ENCODE data around the gene PRR7. TPM values are rescaled to one million over a fixed set of nuclear protein-coding genes. Genes with fewer than 3 reads are reported as not detected.

PRR7 gene
- total and polyA plus RNA-seq, 2 experiments from 2014 or later, result 4.8 to 11.7 TPM

- Histone ChIP-seq H2AFZ (no peak overlapping the region), H3K4me2 (no peak overlapping the region), H3K9me3 (ENCODE audit: low read depth) (no peaks in the 10 kb centered on the region), H3K27me3 (no peaks in the 10 kb centered on the region), H3K4me1 (ENCODE audit: insufficient read depth) (peaks cover 7% of the 10 kb centered on the region), H4K20me1 (ENCODE audit: insufficient read depth, poor library complexity, severe bottlenecking) (no peaks in the 10 kb centered on the region), H3K27ac (no peak overlapping the region), H3K4me3 (no peak overlapping the region), H3K9me2 (replicated peaks; ENCODE audit: insufficient read depth) (no peaks in the 10 kb centered on the region), H3K36me3 (replicated peaks; ENCODE audit: insufficient read depth, low read depth) (no peaks in the 10 kb centered on the region), H3K79me2 (no peaks in the 10 kb centered on the region)
- DNase-seq (ENCODE audit: low spot score), result no peak
- 91% methylated on average over 24 of the region's 24 CpGs for WGBS (ENCODE audit: low lambda C conversion rate, missing lambda C conversion rate)
- TF ChIP-seq EZH2phosphoT487 (IDR thresholded peaks at IDR 0.05; ENCODE audit: low read depth, severe bottlenecking, unreplicated experiment) (no peak), EZH2 (IDR thresholded peaks at IDR 0.05; ENCODE audit: borderline replicate concordance) (no peak)
- TF ChIP-seq, protein P1, sequence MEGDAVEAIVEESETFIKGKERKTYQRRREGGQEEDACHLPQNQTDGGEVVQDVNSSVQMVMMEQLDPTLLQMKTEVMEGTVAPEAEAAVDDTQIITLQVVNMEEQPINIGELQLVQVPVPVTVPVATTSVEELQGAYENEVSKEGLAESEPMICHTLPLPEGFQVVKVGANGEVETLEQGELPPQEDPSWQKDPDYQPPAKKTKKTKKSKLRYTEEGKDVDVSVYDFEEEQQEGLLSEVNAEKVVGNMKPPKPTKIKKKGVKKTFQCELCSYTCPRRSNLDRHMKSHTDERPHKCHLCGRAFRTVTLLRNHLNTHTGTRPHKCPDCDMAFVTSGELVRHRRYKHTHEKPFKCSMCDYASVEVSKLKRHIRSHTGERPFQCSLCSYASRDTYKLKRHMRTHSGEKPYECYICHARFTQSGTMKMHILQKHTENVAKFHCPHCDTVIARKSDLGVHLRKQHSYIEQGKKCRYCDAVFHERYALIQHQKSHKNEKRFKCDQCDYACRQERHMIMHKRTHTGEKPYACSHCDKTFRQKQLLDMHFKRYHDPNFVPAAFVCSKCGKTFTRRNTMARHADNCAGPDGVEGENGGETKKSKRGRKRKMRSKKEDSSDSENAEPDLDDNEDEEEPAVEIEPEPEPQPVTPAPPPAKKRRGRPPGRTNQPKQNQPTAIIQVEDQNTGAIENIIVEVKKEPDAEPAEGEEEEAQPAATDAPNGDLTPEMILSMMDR (IDR thresholded peaks at IDR 0.05; ENCODE audit: poor library complexity), result no peak
These were observed 56.9 kb downstream of the PRR7 start for GRCh38 chr5:177503351-177504085.

DNA sequence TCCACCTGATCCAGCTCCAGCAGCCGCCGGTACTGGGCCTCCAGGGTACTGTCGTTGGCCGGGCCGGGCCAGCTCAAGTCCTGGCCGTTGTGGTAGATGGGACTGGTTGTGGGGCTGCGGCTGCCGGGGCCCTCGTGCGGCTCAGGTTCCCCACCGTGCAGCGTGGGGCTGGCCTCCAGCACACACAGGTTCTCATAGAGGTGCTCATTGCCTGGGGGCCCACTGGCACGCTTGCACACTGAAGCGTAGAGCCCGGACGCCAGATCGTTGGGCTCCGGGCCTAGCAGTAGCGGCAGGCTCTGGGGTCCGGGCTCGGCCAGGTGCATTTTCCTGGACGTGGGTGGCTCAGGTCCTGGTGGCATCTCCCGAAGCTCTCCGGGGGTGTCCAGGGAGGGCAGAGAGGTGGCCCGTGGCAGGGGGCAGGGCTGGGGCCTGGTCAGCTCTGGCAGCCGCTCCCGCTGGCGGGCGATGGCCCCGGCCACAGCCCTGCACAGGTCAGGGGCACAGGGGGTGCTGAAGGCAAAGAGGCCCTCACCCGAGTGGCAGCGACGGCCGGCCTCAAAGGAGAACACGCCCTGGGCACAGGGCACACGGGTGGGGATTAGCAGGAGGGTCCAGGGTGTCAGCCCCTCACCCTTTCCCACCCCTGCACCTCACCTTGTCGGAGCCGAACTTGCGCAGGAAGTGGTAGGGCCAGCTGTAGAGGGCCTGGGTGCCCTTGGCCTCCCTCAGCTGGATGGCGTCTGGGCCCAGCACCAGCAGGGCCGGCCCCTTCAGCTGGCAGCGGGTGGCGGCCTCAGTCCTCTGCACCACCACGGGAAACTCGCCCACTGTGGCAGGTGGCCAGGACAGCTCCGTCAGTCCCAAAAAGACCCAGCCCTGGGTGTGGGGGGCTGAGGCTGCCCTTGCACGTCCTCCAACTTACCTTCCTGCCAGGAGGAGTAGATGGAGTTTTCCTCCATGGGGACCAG, 57.8 kb downstream of the PRR7 start:
- Histone ChIP-seq H3K9me2 (replicated peaks; ENCODE audit: insufficient read depth) (no peaks in the 10 kb centered on the region), H3K4me3 (no peak overlapping the region), H3K27ac (no peak overlapping the region), H3K79me2 (no peaks in the 10 kb centered on the region), H3K27me3 (no peaks in the 10 kb centered on the region), H4K20me1 (ENCODE audit: insufficient read depth, poor library complexity, severe bottlenecking) (no peaks in the 10 kb centered on the region), H3K9me3 (ENCODE audit: low read depth) (no peaks in the 10 kb centered on the region), H3K4me2 (no peak overlapping the region), H3K36me3 (replicated peaks; ENCODE audit: insufficient read depth, low read depth) (no peaks in the 10 kb centered on the region), H3K4me1 (ENCODE audit: insufficient read depth) (peaks cover 4% of the 10 kb centered on the region), H2AFZ (no peak overlapping the region)
- TF ChIP-seq, protein P1 (IDR thresholded peaks at IDR 0.05; ENCODE audit: poor library complexity), result no peak
- TF ChIP-seq EZH2 (IDR thresholded peaks at IDR 0.05; ENCODE audit: borderline replicate concordance) (no peak), EZH2phosphoT487 (IDR thresholded peaks at IDR 0.05; ENCODE audit: low read depth, severe bottlenecking, unreplicated experiment) (no peak)
- no peak for DNase-seq (ENCODE audit: low spot score)
- 98% methylated on average over 43 of the region's 47 CpGs for WGBS (ENCODE audit: low lambda C conversion rate, missing lambda C conversion rate)

- no peak overlapping the region for H3K4me2 ChIP-seq
- H4K20me1 ChIP-seq (ENCODE audit: insufficient read depth, poor library complexity, severe bottlenecking), result no peaks in the 10 kb centered on the region
- no peak overlapping the region for H2AFZ ChIP-seq
- TF ChIP-seq EZH2phosphoT487 (IDR thresholded peaks at IDR 0.05; ENCODE audit: low read depth, severe bottlenecking, unreplicated experiment) (no peak), EZH2 (IDR thresholded peaks at IDR 0.05; ENCODE audit: borderline replicate concordance) (no peak)
- TF ChIP-seq, protein P1 (IDR thresholded peaks at IDR 0.05; ENCODE audit: poor library complexity), result no peak
- H3K9me3 ChIP-seq (ENCODE audit: low read depth), result no peaks in the 10 kb centered on the region
- no peaks in the 10 kb centered on the region for H3K79me2 ChIP-seq
- H3K9me2 ChIP-seq (replicated peaks; ENCODE audit: insufficient read depth), result no peaks in the 10 kb centered on the region
- H3K27ac ChIP-seq, result no peak overlapping the region
- no peaks in the 10 kb centered on the region for H3K36me3 ChIP-seq (replicated peaks; ENCODE audit: insufficient read depth, low read depth)
- peaks cover 4% of the 10 kb centered on the region for H3K4me1 ChIP-seq (ENCODE audit: insufficient read depth)
- H3K4me3 ChIP-seq, result no peak overlapping the region
- DNase-seq (ENCODE audit: low spot score), result no peak
- H3K27me3 ChIP-seq, result no peaks in the 10 kb centered on the region
- WGBS (ENCODE audit: low lambda C conversion rate, missing lambda C conversion rate), result 99% methylated on average over 4 of the region's 4 CpGs
These were observed 58.5 kb downstream of the PRR7 start for GRCh38 chr5:177505075-177505474.

Other genes with a start within 250 kb of the PRR7 start
- 25.7 and 30.3 TPM in 2 replicates for gene RAB24, start 143.1 kb upstream of the PRR7 start, total RNA-seq
- gene RAB24, start 143.1 kb upstream of the PRR7 start, polyA plus RNA-seq, result 64.6 and 76.6 TPM in 2 replicates
- 228 and 245 TPM in 2 replicates for gene PRELID1, start 143.0 kb upstream of the PRR7 start, total RNA-seq
- gene PRELID1, start 143.0 kb upstream of the PRR7 start, polyA plus RNA-seq, result 255 and 282 TPM in 2 replicates
- gene MXD3, start 134.9 kb upstream of the PRR7 start, total RNA-seq, result 14.0 and 22.3 TPM in 2 replicates
- gene MXD3, start 134.9 kb upstream of the PRR7 start, polyA plus RNA-seq, result 11.9 and 16.5 TPM in 2 replicates
- 357 and 366 TPM in 2 replicates for gene LMAN2, start 95.1 kb upstream of the PRR7 start, total RNA-seq
- 381 and 391 TPM in 2 replicates for gene LMAN2, start 95.1 kb upstream of the PRR7 start, polyA plus RNA-seq
- 26.1 and 36.5 TPM in 2 replicates for gene RGS14, start 88.9 kb upstream of the PRR7 start, total RNA-seq
- gene RGS14, start 88.9 kb upstream of the PRR7 start, polyA plus RNA-seq, result 30.7 and 37.0 TPM in 2 replicates
- 0.12 TPM in 1 of 2 replicates, not detected in the other for gene SLC34A1, start 62.4 kb upstream of the PRR7 start, total RNA-seq
- 0.33 TPM in 1 of 2 replicates, not detected in the other for gene SLC34A1, start 62.4 kb upstream of the PRR7 start, polyA plus RNA-seq
- gene PFN3, start 46.2 kb upstream of the PRR7 start, total RNA-seq, result not detected in 2 replicates
- not detected in 2 replicates for gene PFN3, start 46.2 kb upstream of the PRR7 start, polyA plus RNA-seq
- gene F12, start 37.2 kb upstream of the PRR7 start, total RNA-seq, result 16.5 and 18.2 TPM in 2 replicates
- gene F12, start 37.2 kb upstream of the PRR7 start, polyA plus RNA-seq, result 46.6 and 49.8 TPM in 2 replicates
- gene GRK6, start 20.1 kb upstream of the PRR7 start, total RNA-seq, result 29.3 and 31.6 TPM in 2 replicates
- gene GRK6, start 20.1 kb upstream of the PRR7 start, polyA plus RNA-seq, result 27.3 and 31.1 TPM in 2 replicates
- gene DBN1, start 26.8 kb downstream of the PRR7 start, total RNA-seq, result 83.7 and 107 TPM in 2 replicates
- 116 and 122 TPM in 2 replicates for gene DBN1, start 26.8 kb downstream of the PRR7 start, polyA plus RNA-seq
- 43.5 and 57.1 TPM in 2 replicates for gene PDLIM7, start 50.8 kb downstream of the PRR7 start, total RNA-seq
- gene PDLIM7, start 50.8 kb downstream of the PRR7 start, polyA plus RNA-seq, result 143 and 156 TPM in 2 replicates
- 3.3 and 3.5 TPM in 2 replicates for gene DOK3, start 63.0 kb downstream of the PRR7 start, total RNA-seq
- gene DOK3, start 63.0 kb downstream of the PRR7 start, polyA plus RNA-seq, result 2.6 and 3.1 TPM in 2 replicates
- gene DDX41, start 70.1 kb downstream of the PRR7 start, total RNA-seq, result 45.0 and 65.9 TPM in 2 replicates
- 42.8 and 50.7 TPM in 2 replicates for gene DDX41, start 70.1 kb downstream of the PRR7 start, polyA plus RNA-seq
- 31.4 and 67.6 TPM in 2 replicates for gene FAM193B, start 107.7 kb downstream of the PRR7 start, total RNA-seq
- gene FAM193B, start 107.7 kb downstream of the PRR7 start, polyA plus RNA-seq, result 76.1 and 136 TPM in 2 replicates
- 171 and 187 TPM in 2 replicates for gene TMED9, start 145.4 kb downstream of the PRR7 start, total RNA-seq
- 512 and 519 TPM in 2 replicates for gene TMED9, start 145.4 kb downstream of the PRR7 start, polyA plus RNA-seq
- gene B4GALT7, start 153.3 kb downstream of the PRR7 start, total RNA-seq, result 28.5 and 29.2 TPM in 2 replicates
- 60.7 and 67.6 TPM in 2 replicates for gene B4GALT7, start 153.3 kb downstream of the PRR7 start, polyA plus RNA-seq

Measured in hepatocyte (in vitro differentiated cells).